ENCODE data around the gene ZNF8.
A peak's percentile ranks its signal among the peaks of the same experiment; 100 is the strongest.
"Not testable (repeated sequence)": the region's sequence is repeated elsewhere in the genome, so short reads cannot be mapped to it uniquely, and the experiment has no call there.

Gene ZNF8

DNA sequence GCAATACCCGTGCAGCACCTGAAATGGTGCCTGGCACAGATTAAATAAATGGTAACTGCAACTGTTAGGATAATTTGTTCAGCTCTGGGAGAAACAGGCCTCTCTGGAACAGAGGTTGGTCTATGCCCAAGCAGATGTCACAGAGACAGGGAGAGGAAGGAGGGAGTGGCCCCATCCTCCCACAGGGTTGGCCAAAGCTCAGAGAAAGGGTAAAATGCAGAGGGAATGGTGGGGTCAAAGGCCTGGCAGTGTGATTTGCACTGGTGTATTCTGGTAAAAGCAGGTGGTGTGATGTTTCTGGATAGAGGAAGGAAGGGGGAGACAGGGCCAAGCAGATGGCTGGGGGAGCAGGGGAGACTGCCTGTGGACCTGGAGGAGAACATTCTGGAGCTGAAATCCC, 57.5 kb downstream of the ZNF8 start:
- no peak for DNase-seq (ENCODE audit: low read depth)

DNA sequence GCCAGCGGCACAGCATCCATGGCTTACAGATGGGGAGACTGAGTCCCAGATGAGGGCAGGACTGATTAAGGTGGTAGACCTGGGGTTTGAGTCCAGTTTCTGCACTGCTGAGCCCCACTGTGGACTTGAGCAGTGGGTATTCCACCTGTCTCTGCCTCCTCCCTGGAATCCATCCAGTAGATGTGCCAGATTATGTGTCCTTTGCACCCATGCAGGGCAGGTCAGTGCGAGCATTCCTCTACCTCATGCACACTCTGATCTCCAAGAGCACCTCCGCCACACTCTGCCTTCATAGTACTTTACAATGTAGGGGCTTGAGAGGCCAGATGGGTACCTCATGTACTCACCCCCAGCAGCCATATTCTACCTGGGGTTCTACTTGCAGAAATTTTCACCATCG, 58.1 kb downstream of the ZNF8 start:
- no peak for DNase-seq (ENCODE audit: low read depth)

- DNase-seq (ENCODE audit: low read depth), result no peak
Observed at GRCh38 chr19:58338336-58338735, 59.6 kb downstream of the ZNF8 start.

DNA sequence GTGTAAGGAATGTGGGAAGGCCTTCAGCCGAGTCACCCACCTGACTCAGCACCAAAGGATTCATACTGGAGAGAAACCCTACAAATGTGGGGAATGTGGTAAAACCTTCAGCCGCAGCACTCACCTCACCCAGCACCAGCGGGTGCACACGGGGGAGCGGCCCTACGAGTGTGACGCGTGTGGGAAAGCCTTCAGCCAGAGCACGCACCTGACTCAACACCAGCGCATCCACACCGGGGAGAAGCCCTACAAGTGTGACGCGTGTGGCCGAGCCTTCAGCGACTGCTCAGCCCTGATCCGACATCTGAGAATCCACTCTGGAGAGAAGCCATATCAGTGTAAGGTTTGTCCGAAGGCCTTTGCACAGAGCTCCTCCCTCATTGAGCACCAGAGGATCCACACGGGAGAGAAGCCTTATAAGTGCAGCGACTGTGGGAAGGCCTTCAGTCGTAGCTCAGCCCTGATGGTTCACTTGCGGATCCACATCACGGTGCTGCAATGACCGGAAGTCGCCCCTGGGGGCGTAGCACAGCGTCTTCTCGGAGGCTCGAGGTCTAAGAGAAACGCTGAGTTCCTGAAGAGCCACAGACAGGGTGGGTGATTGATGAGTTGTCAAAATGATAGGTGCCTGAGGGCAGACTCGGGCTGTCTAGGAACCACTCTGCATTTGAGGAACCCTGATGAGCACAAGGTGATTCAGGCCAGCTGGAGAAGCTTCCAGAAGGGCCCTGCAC, 60.2 kb downstream of the ZNF8 start:
- no peak for DNase-seq (ENCODE audit: low read depth)

- DNase-seq (ENCODE audit: low read depth), result no peak
Observed at GRCh38 chr19:58345558-58345957, 66.8 kb downstream of the ZNF8 start.

- peak; percentile 46 for DNase-seq (ENCODE audit: low read depth)
Observed at GRCh38 chr19:58346961-58347929, 68.5 kb downstream of the ZNF8 start.

- not testable (repeated sequence) for DNase-seq (ENCODE audit: low read depth)
Observed at GRCh38 chr19:58348080-58348479, 69.3 kb downstream of the ZNF8 start.

- no peak for DNase-seq (ENCODE audit: low read depth)
Observed at GRCh38 chr19:58349590-58349989, 70.8 kb downstream of the ZNF8 start.

GRCh38 chr19:58350001-58350861, 71.5 kb downstream of the ZNF8 start:
- no peak for DNase-seq (ENCODE audit: low read depth)

GRCh38 chr19:58350871-58351557, 72.3 kb downstream of the ZNF8 start:
- DNase-seq (ENCODE audit: low read depth), result no peak

DNA sequence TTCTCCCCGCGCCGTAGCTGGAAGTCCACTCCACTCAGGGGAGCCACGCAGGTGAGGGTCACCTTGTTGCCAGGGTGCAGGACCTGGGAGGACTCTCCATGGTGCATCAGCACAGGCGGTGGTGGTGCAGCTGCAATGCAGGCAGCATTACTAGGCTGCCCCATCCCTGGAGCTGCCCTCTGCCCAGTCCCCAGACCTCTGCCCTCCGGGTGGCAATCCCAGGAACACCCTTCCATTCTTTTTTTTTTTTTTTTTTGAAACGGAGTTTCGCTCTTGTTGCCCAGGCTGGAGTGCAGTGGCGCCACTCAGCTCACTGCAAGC, 72.8 kb downstream of the ZNF8 start:
- DNase-seq (ENCODE audit: low read depth), result no peak

- no peak for DNase-seq (ENCODE audit: low read depth)
Observed at GRCh38 chr19:58351990-58352755, 73.4 kb downstream of the ZNF8 start.

Data from T follicular helper cell (primary cell).